CD4-positive, alpha-beta T cell (primary cell): ENCODE data around the gene CFAP126. TPM values are rescaled to one million over a fixed set of nuclear protein-coding genes. Genes with fewer than 3 reads are reported as not detected.

Experiments used
- ATAC-seq: fragments of 200-7000 bp; cut with Tn5 transposase; one replicate; pipeline ENCODE4 v1.10.0; 2022; ENCODE audit warnings: mild to moderate bottlenecking; ENCODE audit not compliant: poor library complexity
- CTCF ChIA-PET: fragments of 350-600 bp; sonication (Branson Sonifier 250); formaldehyde crosslinking; loops from one replicate; lab custom pipeline; 2021; ENCODE audit warnings: antibody characterized with exemption, inconsistent platforms; lab: Charles Lee
- POLR2A ChIA-PET: fragments of 350-600 bp; sonication (Branson Sonifier 250); formaldehyde crosslinking; loops from one replicate; lab custom pipeline; 2021; ENCODE audit warnings: antibody characterized with exemption, inconsistent platforms; lab: Charles Lee
- DNase-seq, 14 experiments: peaks; one replicate each; pipeline ENCODE4 v3.0.0-alpha.2; 2013 to 2020; ENCODE audit warnings: mixed read lengths in 2 of 14
- H3K27ac ChIP-seq, 2 donors: one replicate each; pipeline versions ENCODE4 v1.5.1 to v1.7.0; 2013; ENCODE audit warnings: low read length in 2 of 2, low read depth in 1 of 2, mild to moderate bottlenecking in 1 of 2
- H3K27me3 ChIP-seq, 2 experiments: 1 replicate in 1 of 2; 2 replicates in 1 of 2; pipeline versions ENCODE4 v1.6.1 to v1.7.0; 2013; ENCODE audit warnings: low read length in 2 of 2, control low read depth in 1 of 2, mild to moderate bottlenecking in 1 of 2, moderate library complexity in 1 of 2; ENCODE audit not compliant: insufficient read depth in 2 of 2, control insufficient read depth in 1 of 2
- H3K36me3 ChIP-seq: one replicate; pipeline ENCODE4 v1.6.1; 2013; ENCODE audit warnings: low read length, control low read depth; ENCODE audit not compliant: insufficient read depth
- H3K4me1 ChIP-seq: one replicate; pipeline ENCODE4 v1.6.1; 2013; ENCODE audit warnings: low read length, control low read depth; ENCODE audit not compliant: insufficient read depth
- H3K4me3 ChIP-seq: one replicate; pipeline ENCODE4 v1.5.1; 2013; ENCODE audit warnings: mild to moderate bottlenecking, low read length, moderate library complexity
- H3K9me3 ChIP-seq, 2 experiments: 1 replicate in 1 of 2; 2 replicates in 1 of 2; pipeline versions ENCODE4 v1.6.1 to v1.7.0; 2013; ENCODE audit warnings: low read length in 2 of 2, mild to moderate bottlenecking in 2 of 2, control low read depth in 1 of 2, moderate library complexity in 1 of 2; ENCODE audit not compliant: control insufficient read depth in 1 of 2, insufficient read depth in 1 of 2
- H3K27ac Mint-ChIP-seq: one replicate; pipeline ENCODE4 v1.8.0; 2020; ENCODE audit warnings: mixed read lengths
- H3K27me3 Mint-ChIP-seq: one replicate; pipeline ENCODE4 v1.8.0; 2021; ENCODE audit warnings: mixed read lengths
- H3K36me3 Mint-ChIP-seq: one replicate; pipeline ENCODE4 v1.8.0; 2021; ENCODE audit warnings: low read depth, mixed read lengths
- H3K4me1 Mint-ChIP-seq: one replicate; pipeline ENCODE4 v1.8.0; 2021; ENCODE audit warnings: low read depth, mixed read lengths
- H3K4me3 Mint-ChIP-seq: one replicate; pipeline ENCODE4 v1.8.0; 2020; ENCODE audit warnings: mild to moderate bottlenecking, mixed read lengths
- H3K9me3 Mint-ChIP-seq: one replicate; pipeline ENCODE4 v1.8.0; 2020; ENCODE audit warnings: mixed read lengths
- intact Hi-C, 2 experiments: fragments of 100-400 bp; cut with DNase I in 1 of 2; cut with micrococcal nuclease in 1 of 2; formaldehyde crosslinking; loops; one replicate each; pipeline versions ENCODE4 v1.15.1 to v1.9.0; 2023 to 2025; cut with DNase I, micrococcal nuclease
- total RNA-seq, 174 experiments: library from RNA in 2 of 174; stranded (reverse) in 2 of 174; gene quantifications; one replicate each; pipeline ENCODE4 v1.2.3 and lab custom pipeline; 2021 to 2026
- TF ChIP-seq, protein P1 (sequence below): fragments of 200-600 bp; IDR thresholded peaks from one replicate; pipeline ENCODE4 v1.8.0; 2022; ENCODE audit warnings: antibody characterized with exemption, mild to moderate bottlenecking

Gene CFAP126
- total RNA-seq, 2 experiments from 2014 or later = not detected

DNA sequence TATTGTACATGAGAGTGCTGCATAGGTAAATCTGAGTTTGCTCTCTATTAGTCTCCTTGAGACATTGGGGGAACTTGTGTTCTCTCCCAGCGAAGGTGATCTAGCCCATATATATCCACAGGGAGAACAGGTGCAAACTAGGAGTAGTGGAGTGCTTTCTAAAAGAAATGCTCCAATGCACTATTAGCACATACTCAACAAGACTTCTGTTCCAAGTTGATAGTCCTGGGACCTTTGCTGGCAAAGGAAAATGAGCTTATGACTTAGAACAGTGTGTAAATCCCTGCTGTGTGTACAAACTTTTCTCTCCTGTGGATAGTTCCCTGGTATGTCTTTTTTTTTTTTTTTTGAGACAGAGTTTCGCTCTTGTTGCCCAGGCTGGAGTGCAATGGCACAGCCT, 25.5 kb downstream of the CFAP126 start:
- TF ChIP-seq, protein P1, sequence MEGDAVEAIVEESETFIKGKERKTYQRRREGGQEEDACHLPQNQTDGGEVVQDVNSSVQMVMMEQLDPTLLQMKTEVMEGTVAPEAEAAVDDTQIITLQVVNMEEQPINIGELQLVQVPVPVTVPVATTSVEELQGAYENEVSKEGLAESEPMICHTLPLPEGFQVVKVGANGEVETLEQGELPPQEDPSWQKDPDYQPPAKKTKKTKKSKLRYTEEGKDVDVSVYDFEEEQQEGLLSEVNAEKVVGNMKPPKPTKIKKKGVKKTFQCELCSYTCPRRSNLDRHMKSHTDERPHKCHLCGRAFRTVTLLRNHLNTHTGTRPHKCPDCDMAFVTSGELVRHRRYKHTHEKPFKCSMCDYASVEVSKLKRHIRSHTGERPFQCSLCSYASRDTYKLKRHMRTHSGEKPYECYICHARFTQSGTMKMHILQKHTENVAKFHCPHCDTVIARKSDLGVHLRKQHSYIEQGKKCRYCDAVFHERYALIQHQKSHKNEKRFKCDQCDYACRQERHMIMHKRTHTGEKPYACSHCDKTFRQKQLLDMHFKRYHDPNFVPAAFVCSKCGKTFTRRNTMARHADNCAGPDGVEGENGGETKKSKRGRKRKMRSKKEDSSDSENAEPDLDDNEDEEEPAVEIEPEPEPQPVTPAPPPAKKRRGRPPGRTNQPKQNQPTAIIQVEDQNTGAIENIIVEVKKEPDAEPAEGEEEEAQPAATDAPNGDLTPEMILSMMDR = no peak
- H3K4me3 ChIP-seq = no peak overlapping the region
- no peak overlapping the region for H3K27ac ChIP-seq
- H3K9me3 ChIP-seq = no peaks in the 10 kb centered on the region
- CTCF ChIA-PET = no interaction called here
- no peak for ATAC-seq
- H3K4me1 ChIP-seq = no peaks in the 10 kb centered on the region
- DNase-seq = no peak
- Mint-ChIP-seq H3K9me3 (no peaks in the 10 kb centered on the region), H3K27ac (no peak overlapping the region), H3K27me3 (no peaks in the 10 kb centered on the region), H3K36me3 (peaks cover 75% of the 10 kb centered on the region), H3K4me3 (no peak overlapping the region), H3K4me1 (peaks cover 4% of the 10 kb centered on the region)
- POLR2A ChIA-PET = no interaction called here
- no peaks in the 10 kb centered on the region for H3K27me3 ChIP-seq
- peaks cover 56% of the 10 kb centered on the region for H3K36me3 ChIP-seq
- intact Hi-C loops = no loop called here

DNA sequence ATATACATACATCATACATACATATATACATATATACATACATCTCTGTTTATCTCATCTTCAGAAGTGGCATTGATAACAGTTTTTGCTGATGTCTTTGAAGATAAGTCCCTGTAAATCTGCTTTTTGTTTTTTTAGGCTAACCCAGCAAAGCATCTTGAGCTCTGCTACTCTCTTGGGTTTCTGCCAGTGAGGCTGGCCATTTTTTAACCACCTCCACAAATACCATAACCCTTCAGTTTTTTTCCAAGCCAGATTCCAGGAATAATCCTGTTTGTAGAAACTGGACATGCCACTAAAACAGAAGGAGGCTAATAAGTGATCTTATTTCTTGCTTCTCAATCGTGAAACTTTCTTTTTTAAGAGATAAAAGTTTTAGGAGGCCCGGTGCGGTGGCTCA, 31.9 kb downstream of the CFAP126 start:
- Mint-ChIP-seq H3K4me1 (no peaks in the 10 kb centered on the region), H3K27ac (no peak overlapping the region), H3K4me3 (no peak overlapping the region), H3K36me3 (peaks cover 88% of the 10 kb centered on the region), H3K27me3 (no peaks in the 10 kb centered on the region), H3K9me3 (no peaks in the 10 kb centered on the region)
- H3K27ac ChIP-seq = no peak overlapping the region
- intact Hi-C loops = no loop called here
- ATAC-seq = no peak
- peaks cover 60% of the 10 kb centered on the region for H3K36me3 ChIP-seq
- no peaks in the 10 kb centered on the region for H3K4me1 ChIP-seq
- no peaks in the 10 kb centered on the region for H3K9me3 ChIP-seq
- H3K4me3 ChIP-seq = no peak overlapping the region
- ChIA-PET CTCF (no interaction called here), POLR2A (no interaction called here)
- DNase-seq = no peak
- TF ChIP-seq, protein P1 = no peak
- no peaks in the 10 kb centered on the region for H3K27me3 ChIP-seq

DNA sequence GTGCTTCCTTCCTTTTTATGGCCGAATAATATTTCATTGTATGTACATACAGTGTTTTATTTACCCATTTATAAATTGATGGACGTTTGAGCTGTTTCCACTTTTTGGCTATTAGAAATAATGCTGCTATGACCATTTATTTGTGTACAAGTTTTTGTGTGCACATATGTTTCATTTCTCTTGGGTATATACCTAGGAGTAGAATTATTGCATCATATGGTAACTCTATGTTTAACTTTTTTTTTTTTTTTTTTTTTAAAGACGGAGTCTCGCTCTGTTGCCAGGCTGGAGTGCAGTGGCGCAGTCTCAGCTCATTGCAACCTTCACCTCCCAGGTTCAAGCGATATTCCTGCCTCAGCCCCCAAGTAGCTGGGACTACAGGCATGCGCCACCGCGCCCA, 34.5 kb downstream of the CFAP126 start:
- no peaks in the 10 kb centered on the region for H3K27me3 Mint-ChIP-seq
- CTCF ChIA-PET = interaction anchor here (0.6 to 1.0 kb wide), 2 partner anchors 49 kb away, joined by 3 read pairs; no protein-coding TSS in a partner anchor
- H3K9me3 ChIP-seq = no peaks in the 10 kb centered on the region
- H3K9me3 Mint-ChIP-seq = no peaks in the 10 kb centered on the region
- ATAC-seq (no peak), DNase-seq (no peak)
- no peak overlapping the region for H3K27ac ChIP-seq
- H3K36me3 ChIP-seq = peaks cover 72% of the 10 kb centered on the region
- POLR2A ChIA-PET = no interaction called here
- H3K27me3 ChIP-seq = no peaks in the 10 kb centered on the region
- peaks cover 91% of the 10 kb centered on the region for H3K36me3 Mint-ChIP-seq
- no peaks in the 10 kb centered on the region for H3K4me1 ChIP-seq
- H3K4me1 Mint-ChIP-seq = no peaks in the 10 kb centered on the region
- intact Hi-C loops = no loop called here
- TF ChIP-seq, protein P1 = no peak
- no peak overlapping the region for H3K4me3 ChIP-seq
- no peak overlapping the region for H3K4me3 Mint-ChIP-seq
- no peak overlapping the region for H3K27ac Mint-ChIP-seq
